HEK293 (cell line): Measurements from ENCODE around the gene CEBPG.

ENCODE experiments used
- KLF10 ChIP-seq: fragments of 450-650 bp; IDR thresholded peaks from 2 replicates; pipeline ENCODE4 v1.5.1; 2018; ENCODE audit warnings: missing biosample characterization, mild to moderate bottlenecking, missing genetic modification characterization
- SP3 ChIP-seq: fragments of 450-650 bp; formaldehyde crosslinking; IDR thresholded peaks from 2 replicates; pipeline ENCODE4 v1.5.1; 2016; ENCODE audit warnings: missing biosample characterization, missing genetic modification characterization
- TCF7L2 ChIP-seq: IDR thresholded peaks from 2 replicates; pipeline ENCODE4 v1.6.1; 2011; ENCODE audit warnings: low read depth, mild to moderate bottlenecking, inconsistent platforms, low read length, moderate library complexity, borderline replicate concordance
- ZNF248 ChIP-seq: fragments of 450-650 bp; formaldehyde crosslinking; IDR thresholded peaks from 2 replicates; pipeline ENCODE4 v1.5.1; 2017; ENCODE audit warnings: missing biosample characterization, missing genetic modification characterization
- ZNF555 ChIP-seq: fragments of 450-650 bp; formaldehyde crosslinking; conservative IDR thresholded peaks from 2 replicates; pipeline ENCODE4 v1.5.1; 2017; ENCODE audit warnings: missing biosample characterization, mild to moderate bottlenecking, missing genetic modification characterization, inconsistent platforms
- ZNF776 ChIP-seq: fragments of 450-650 bp; formaldehyde crosslinking; IDR thresholded peaks from 2 replicates; pipeline ENCODE4 v1.5.0; 2017; ENCODE audit warnings: missing biosample characterization, missing genetic modification characterization, borderline replicate concordance
- TF ChIP-seq, protein P1 (sequence below): fragments of 450-650 bp; formaldehyde crosslinking; IDR thresholded peaks from 2 replicates; pipeline ENCODE4 v1.5.1; 2016; ENCODE audit warnings: missing biosample characterization, missing genetic modification characterization
- TF ChIP-seq, protein P2 (sequence below): fragments of 450-650 bp; formaldehyde crosslinking; IDR thresholded peaks from 2 replicates; pipeline ENCODE4 v1.5.1; 2017; ENCODE audit warnings: missing biosample characterization, missing genetic modification characterization
- TF ChIP-seq, protein P3 (sequence below): fragments of 450-650 bp; formaldehyde crosslinking; IDR thresholded peaks from 2 replicates; pipeline ENCODE4 v1.5.1; 2016; ENCODE audit warnings: missing biosample characterization, missing genetic modification characterization
- TF ChIP-seq, protein P4 (sequence below): IDR thresholded peaks from 2 replicates; pipeline ENCODE4 v1.6.1; 2011; ENCODE audit warnings: mild to moderate bottlenecking, low read depth, low read length, borderline replicate concordance
- TF ChIP-seq, protein P5 (sequence below): fragments of 450-650 bp; formaldehyde crosslinking; IDR thresholded peaks from 2 replicates; pipeline ENCODE4 v1.5.1; 2016; ENCODE audit warnings: missing biosample characterization, missing genetic modification characterization, borderline replicate concordance
- TF ChIP-seq, protein P6 (sequence below): fragments of 450-650 bp; formaldehyde crosslinking; conservative IDR thresholded peaks from 2 replicates; pipeline ENCODE4 v1.5.1; 2016; ENCODE audit warnings: low read depth, missing biosample characterization, missing genetic modification characterization

DNA sequence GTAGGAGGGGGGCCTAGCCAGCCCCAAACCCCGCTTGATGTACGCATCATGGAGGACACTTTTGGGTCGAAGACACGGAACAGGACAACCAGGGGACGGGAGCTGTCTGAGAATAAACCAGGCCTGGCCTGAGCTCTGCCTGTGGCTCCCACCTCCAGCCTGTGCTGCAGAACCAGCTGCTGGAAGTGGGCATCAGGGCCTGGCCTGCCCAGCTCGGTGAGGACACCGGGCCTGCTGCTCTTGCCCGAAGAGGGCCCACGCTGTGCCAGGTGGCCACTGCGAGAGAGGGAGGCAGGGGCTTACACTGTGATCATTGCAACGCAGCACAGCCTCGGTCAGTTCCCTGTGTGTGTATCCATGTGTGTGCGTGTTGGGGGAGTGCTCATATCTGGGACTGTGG is 34.6 kb downstream of the CEBPG start:
- TF ChIP-seq, protein P1, sequence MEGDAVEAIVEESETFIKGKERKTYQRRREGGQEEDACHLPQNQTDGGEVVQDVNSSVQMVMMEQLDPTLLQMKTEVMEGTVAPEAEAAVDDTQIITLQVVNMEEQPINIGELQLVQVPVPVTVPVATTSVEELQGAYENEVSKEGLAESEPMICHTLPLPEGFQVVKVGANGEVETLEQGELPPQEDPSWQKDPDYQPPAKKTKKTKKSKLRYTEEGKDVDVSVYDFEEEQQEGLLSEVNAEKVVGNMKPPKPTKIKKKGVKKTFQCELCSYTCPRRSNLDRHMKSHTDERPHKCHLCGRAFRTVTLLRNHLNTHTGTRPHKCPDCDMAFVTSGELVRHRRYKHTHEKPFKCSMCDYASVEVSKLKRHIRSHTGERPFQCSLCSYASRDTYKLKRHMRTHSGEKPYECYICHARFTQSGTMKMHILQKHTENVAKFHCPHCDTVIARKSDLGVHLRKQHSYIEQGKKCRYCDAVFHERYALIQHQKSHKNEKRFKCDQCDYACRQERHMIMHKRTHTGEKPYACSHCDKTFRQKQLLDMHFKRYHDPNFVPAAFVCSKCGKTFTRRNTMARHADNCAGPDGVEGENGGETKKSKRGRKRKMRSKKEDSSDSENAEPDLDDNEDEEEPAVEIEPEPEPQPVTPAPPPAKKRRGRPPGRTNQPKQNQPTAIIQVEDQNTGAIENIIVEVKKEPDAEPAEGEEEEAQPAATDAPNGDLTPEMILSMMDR (tag by site-specific recombination) = no peak
- TF ChIP-seq, protein P2, sequence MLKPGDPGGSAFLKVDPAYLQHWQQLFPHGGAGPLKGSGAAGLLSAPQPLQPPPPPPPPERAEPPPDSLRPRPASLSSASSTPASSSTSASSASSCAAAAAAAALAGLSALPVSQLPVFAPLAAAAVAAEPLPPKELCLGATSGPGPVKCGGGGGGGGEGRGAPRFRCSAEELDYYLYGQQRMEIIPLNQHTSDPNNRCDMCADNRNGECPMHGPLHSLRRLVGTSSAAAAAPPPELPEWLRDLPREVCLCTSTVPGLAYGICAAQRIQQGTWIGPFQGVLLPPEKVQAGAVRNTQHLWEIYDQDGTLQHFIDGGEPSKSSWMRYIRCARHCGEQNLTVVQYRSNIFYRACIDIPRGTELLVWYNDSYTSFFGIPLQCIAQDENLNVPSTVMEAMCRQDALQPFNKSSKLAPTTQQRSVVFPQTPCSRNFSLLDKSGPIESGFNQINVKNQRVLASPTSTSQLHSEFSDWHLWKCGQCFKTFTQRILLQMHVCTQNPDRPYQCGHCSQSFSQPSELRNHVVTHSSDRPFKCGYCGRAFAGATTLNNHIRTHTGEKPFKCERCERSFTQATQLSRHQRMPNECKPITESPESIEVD (tag by site-specific recombination) = no peak
- TF ChIP-seq, protein P3, sequence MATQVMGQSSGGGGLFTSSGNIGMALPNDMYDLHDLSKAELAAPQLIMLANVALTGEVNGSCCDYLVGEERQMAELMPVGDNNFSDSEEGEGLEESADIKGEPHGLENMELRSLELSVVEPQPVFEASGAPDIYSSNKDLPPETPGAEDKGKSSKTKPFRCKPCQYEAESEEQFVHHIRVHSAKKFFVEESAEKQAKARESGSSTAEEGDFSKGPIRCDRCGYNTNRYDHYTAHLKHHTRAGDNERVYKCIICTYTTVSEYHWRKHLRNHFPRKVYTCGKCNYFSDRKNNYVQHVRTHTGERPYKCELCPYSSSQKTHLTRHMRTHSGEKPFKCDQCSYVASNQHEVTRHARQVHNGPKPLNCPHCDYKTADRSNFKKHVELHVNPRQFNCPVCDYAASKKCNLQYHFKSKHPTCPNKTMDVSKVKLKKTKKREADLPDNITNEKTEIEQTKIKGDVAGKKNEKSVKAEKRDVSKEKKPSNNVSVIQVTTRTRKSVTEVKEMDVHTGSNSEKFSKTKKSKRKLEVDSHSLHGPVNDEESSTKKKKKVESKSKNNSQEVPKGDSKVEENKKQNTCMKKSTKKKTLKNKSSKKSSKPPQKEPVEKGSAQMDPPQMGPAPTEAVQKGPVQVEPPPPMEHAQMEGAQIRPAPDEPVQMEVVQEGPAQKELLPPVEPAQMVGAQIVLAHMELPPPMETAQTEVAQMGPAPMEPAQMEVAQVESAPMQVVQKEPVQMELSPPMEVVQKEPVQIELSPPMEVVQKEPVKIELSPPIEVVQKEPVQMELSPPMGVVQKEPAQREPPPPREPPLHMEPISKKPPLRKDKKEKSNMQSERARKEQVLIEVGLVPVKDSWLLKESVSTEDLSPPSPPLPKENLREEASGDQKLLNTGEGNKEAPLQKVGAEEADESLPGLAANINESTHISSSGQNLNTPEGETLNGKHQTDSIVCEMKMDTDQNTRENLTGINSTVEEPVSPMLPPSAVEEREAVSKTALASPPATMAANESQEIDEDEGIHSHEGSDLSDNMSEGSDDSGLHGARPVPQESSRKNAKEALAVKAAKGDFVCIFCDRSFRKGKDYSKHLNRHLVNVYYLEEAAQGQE = no peak
- TF ChIP-seq ZNF248 (tag by site-specific recombination) = no peak
- no peak for TF ChIP-seq ZNF776 (tag by site-specific recombination)
- TF ChIP-seq, protein P4, sequence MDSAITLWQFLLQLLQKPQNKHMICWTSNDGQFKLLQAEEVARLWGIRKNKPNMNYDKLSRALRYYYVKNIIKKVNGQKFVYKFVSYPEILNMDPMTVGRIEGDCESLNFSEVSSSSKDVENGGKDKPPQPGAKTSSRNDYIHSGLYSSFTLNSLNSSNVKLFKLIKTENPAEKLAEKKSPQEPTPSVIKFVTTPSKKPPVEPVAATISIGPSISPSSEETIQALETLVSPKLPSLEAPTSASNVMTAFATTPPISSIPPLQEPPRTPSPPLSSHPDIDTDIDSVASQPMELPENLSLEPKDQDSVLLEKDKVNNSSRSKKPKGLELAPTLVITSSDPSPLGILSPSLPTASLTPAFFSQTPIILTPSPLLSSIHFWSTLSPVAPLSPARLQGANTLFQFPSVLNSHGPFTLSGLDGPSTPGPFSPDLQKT = no peak
- TF ChIP-seq TCF7L2 = no peak
- TF ChIP-seq, protein P5, sequence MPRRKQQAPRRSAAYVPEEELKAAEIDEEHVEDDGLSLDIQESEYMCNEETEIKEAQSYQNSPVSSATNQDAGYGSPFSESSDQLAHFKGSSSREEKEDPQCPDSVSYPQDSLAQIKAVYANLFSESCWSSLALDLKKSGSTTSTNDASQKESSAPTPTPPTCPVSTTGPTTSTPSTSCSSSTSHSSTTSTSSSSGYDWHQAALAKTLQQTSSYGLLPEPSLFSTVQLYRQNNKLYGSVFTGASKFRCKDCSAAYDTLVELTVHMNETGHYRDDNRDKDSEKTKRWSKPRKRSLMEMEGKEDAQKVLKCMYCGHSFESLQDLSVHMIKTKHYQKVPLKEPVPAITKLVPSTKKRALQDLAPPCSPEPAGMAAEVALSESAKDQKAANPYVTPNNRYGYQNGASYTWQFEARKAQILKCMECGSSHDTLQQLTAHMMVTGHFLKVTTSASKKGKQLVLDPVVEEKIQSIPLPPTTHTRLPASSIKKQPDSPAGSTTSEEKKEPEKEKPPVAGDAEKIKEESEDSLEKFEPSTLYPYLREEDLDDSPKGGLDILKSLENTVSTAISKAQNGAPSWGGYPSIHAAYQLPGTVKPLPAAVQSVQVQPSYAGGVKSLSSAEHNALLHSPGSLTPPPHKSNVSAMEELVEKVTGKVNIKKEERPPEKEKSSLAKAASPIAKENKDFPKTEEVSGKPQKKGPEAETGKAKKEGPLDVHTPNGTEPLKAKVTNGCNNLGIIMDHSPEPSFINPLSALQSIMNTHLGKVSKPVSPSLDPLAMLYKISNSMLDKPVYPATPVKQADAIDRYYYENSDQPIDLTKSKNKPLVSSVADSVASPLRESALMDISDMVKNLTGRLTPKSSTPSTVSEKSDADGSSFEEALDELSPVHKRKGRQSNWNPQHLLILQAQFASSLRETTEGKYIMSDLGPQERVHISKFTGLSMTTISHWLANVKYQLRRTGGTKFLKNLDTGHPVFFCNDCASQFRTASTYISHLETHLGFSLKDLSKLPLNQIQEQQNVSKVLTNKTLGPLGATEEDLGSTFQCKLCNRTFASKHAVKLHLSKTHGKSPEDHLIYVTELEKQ = no peak
- TF ChIP-seq SP3 (tag by site-specific recombination) = no peak
- TF ChIP-seq, protein P6, sequence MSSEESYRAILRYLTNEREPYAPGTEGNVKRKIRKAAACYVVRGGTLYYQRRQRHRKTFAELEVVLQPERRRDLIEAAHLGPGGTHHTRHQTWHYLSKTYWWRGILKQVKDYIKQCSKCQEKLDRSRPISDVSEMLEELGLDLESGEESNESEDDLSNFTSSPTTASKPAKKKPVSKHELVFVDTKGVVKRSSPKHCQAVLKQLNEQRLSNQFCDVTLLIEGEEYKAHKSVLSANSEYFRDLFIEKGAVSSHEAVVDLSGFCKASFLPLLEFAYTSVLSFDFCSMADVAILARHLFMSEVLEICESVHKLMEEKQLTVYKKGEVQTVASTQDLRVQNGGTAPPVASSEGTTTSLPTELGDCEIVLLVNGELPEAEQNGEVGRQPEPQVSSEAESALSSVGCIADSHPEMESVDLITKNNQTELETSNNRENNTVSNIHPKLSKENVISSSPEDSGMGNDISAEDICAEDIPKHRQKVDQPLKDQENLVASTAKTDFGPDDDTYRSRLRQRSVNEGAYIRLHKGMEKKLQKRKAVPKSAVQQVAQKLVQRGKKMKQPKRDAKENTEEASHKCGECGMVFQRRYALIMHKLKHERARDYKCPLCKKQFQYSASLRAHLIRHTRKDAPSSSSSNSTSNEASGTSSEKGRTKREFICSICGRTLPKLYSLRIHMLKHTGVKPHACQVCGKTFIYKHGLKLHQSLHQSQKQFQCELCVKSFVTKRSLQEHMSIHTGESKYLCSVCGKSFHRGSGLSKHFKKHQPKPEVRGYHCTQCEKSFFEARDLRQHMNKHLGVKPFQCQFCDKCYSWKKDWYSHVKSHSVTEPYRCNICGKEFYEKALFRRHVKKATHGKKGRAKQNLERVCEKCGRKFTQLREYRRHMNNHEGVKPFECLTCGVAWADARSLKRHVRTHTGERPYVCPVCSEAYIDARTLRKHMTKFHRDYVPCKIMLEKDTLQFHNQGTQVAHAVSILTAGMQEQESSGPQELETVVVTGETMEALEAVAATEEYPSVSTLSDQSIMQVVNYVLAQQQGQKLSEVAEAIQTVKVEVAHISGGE (tag by site-specific recombination) = no peak
- TF ChIP-seq KLF10 (tag by site-specific recombination) = no peak
- no peak for TF ChIP-seq ZNF555 (tag by site-specific recombination)
